Measurements from ENCODE around the gene ACYP2. TPM values are rescaled to one million over a fixed set of nuclear protein-coding genes. Genes with fewer than 3 reads are reported as not detected.

Gene ACYP2
- total RNA-seq, 6 experiments from 2014 or later, result 9.6 to 22.9 (median 18.5) TPM

DNA sequence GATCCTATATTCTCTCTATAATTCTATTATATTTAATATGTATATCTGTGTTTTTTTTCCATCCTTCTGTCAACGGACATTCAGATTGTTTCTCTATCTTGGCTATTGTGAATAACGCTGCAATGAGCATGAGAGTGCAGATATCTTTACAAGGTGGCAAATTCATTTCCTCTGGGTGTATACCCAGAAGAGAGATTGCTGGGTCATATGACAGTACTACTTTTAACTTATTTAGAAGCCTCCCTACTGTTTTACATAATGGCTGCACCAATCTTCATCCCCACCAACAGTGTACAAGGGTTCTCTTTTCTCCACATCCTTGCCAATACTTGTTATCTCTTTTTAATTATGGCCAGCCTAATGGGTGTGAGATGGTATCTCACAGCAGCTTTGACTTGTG, 74.1 kb downstream of the ACYP2 start:
- H3K9me3 ChIP-seq, result no peaks in the 10 kb centered on the region
- no peak overlapping the region for H3K27ac ChIP-seq
- H3K27me3 ChIP-seq, result no peaks in the 10 kb centered on the region
- H3K36me3 ChIP-seq, result no peaks in the 10 kb centered on the region
- ATAC-seq (no peak), DNase-seq (no peak)
- H3K4me3 ChIP-seq, result no peak overlapping the region
- TF ChIP-seq POLR2A (IDR thresholded peaks at IDR 0.05), result no peak
- TF ChIP-seq, protein P1, sequence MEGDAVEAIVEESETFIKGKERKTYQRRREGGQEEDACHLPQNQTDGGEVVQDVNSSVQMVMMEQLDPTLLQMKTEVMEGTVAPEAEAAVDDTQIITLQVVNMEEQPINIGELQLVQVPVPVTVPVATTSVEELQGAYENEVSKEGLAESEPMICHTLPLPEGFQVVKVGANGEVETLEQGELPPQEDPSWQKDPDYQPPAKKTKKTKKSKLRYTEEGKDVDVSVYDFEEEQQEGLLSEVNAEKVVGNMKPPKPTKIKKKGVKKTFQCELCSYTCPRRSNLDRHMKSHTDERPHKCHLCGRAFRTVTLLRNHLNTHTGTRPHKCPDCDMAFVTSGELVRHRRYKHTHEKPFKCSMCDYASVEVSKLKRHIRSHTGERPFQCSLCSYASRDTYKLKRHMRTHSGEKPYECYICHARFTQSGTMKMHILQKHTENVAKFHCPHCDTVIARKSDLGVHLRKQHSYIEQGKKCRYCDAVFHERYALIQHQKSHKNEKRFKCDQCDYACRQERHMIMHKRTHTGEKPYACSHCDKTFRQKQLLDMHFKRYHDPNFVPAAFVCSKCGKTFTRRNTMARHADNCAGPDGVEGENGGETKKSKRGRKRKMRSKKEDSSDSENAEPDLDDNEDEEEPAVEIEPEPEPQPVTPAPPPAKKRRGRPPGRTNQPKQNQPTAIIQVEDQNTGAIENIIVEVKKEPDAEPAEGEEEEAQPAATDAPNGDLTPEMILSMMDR (IDR thresholded peaks at IDR 0.05), result no peak
- intact Hi-C loops (cut with DNase I), result no loop called here
- H3K4me1 ChIP-seq, result no peaks in the 10 kb centered on the region
- 86% methylated on average over 2 of the region's 2 CpGs for WGBS (ENCODE audit: insufficient coverage, low coverage, low lambda C conversion rate, missing lambda C conversion rate)

DNA sequence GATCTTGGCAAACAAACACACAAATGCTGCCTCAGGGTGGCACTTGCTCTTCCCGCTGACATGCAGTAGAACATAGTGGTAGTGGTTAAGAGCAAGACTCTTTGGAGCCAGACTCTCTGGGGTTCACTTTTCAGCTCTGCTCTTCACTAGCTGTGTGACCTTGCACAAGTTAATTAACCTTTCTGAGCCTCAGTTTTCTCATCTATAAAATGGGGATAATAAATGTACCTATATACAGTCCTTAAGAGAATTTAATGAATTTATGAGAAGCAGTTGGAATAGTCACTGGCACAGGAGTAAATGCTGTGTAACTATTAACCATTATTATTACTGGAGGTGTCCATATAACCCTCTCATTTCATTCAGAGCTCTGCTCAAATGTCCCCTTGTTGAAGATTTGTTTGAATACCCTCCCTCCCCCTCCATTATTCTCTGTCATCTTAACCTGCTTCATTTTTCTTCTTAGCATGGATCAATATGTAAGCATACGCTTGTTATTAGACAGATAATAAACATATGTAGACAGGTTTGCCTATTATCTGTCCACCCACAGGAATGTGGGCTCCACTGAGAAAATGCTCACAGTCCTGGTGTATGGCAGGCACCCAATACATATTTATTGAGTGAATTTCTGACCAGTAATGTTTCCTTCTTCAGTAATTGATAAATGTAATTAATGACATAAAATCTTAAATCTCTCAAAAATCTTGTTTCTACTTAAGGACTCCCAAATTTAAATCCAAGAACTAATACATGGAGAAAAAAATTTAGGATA, 76.1 kb downstream of the ACYP2 start:
- H3K27ac ChIP-seq, result no peak overlapping the region
- intact Hi-C loops (cut with DNase I), result no loop called here
- TF ChIP-seq, protein P1 (IDR thresholded peaks at IDR 0.05), result no peak
- TF ChIP-seq POLR2A (IDR thresholded peaks at IDR 0.05), result no peak
- H3K4me1 ChIP-seq, result no peaks in the 10 kb centered on the region
- DNase-seq, result no peak
- H3K36me3 ChIP-seq, result no peaks in the 10 kb centered on the region
- no peak for ATAC-seq
- no peaks in the 10 kb centered on the region for H3K9me3 ChIP-seq
- WGBS (ENCODE audit: insufficient coverage, low coverage, low lambda C conversion rate, missing lambda C conversion rate), result 100% methylated on average over 2 of the region's 2 CpGs
- H3K27me3 ChIP-seq, result no peaks in the 10 kb centered on the region
- H3K4me3 ChIP-seq, result no peak overlapping the region

GRCh38 chr2:54194761-54195750, 79.6 kb downstream of the ACYP2 start:
- no peaks in the 10 kb centered on the region for H3K9me3 ChIP-seq
- DNase-seq (no peak), ATAC-seq (no peak)
- H3K4me3 ChIP-seq, result no peak overlapping the region
- no peaks in the 10 kb centered on the region for H3K36me3 ChIP-seq
- no peaks in the 10 kb centered on the region for H3K4me1 ChIP-seq
- no peaks in the 10 kb centered on the region for H3K27me3 ChIP-seq
- WGBS (ENCODE audit: insufficient coverage, low coverage, low lambda C conversion rate, missing lambda C conversion rate), result 86% methylated on average over 8 of the region's 8 CpGs
- intact Hi-C loops (cut with DNase I), result no loop called here
- TF ChIP-seq POLR2A (IDR thresholded peaks at IDR 0.05), result no peak
- TF ChIP-seq, protein P1 (IDR thresholded peaks at IDR 0.05), result no peak
- no peak overlapping the region for H3K27ac ChIP-seq

- no peak for TF ChIP-seq POLR2A (IDR thresholded peaks at IDR 0.05)
- TF ChIP-seq, protein P1 (IDR thresholded peaks at IDR 0.05), result no peak
These were observed 81.2 kb downstream of the ACYP2 start for GRCh38 chr2:54196646-54197045.

More at GRCh38 chr2:54196646-54197045, 81.2 kb downstream of the ACYP2 start:
- no peak overlapping the region for H3K27ac ChIP-seq
- DNase-seq (no peak), ATAC-seq (no peak)
- intact Hi-C loops (cut with DNase I), result no loop called here
- H3K9me3 ChIP-seq, result no peaks in the 10 kb centered on the region
- no peaks in the 10 kb centered on the region for H3K36me3 ChIP-seq
- no peak overlapping the region for H3K4me3 ChIP-seq
- 88% methylated on average over 4 of the region's 5 CpGs for WGBS (ENCODE audit: insufficient coverage, low coverage, low lambda C conversion rate, missing lambda C conversion rate)
- H3K4me1 ChIP-seq, result no peaks in the 10 kb centered on the region
- no peaks in the 10 kb centered on the region for H3K27me3 ChIP-seq

Measured in right lobe of liver (tissue), 6 donors.